HG03521 (cell line): ENCODE data around the gene PSMC4.

ENCODE experiments used
- ATAC-seq: cut with Tn5 transposase; IDR thresholded peaks from one replicate; pipeline ENCODE4 v1.9.1; 2021; ENCODE audit warnings: mild to moderate bottlenecking, moderate library complexity; ENCODE audit not compliant: unreplicated experiment

The PSMC4 gene

GRCh38 chr19:39987167-39987566 lies 16.2 kb downstream of the PSMC4 start:
- ATAC-seq: no peak

GRCh38 chr19:39987596-39987995 lies 16.6 kb downstream of the PSMC4 start:
- no peak for ATAC-seq

- ATAC-seq: no peak
Observed at GRCh38 chr19:39993605-39994004, 22.6 kb downstream of the PSMC4 start.

GRCh38 chr19:39994361-39994760 lies 23.4 kb downstream of the PSMC4 start:
- ATAC-seq: no peak

- ATAC-seq: no peak
Observed at GRCh38 chr19:39995794-39996193, 24.8 kb downstream of the PSMC4 start.

- peak; percentile 9 for ATAC-seq
Observed at GRCh38 chr19:39996218-39996810, 25.3 kb downstream of the PSMC4 start.

- ATAC-seq: peak; percentile 83
Observed at GRCh38 chr19:39996811-39997637, 26.1 kb downstream of the PSMC4 start, which contains the start of gene ZNF546. TSS of gene ZNF546 (plus strand) at chr19:39997060. CDS start at chr19:39998327, 1,267 bp downstream.

GRCh38 chr19:39997638-39998216 lies 26.8 kb downstream of the PSMC4 start:
- ATAC-seq: no peak

GRCh38 chr19:39998501-39998900 lies 27.5 kb downstream of the PSMC4 start:
- ATAC-seq: no peak

GRCh38 chr19:40005691-40006272 lies 34.8 kb downstream of the PSMC4 start:
- no peak for ATAC-seq

- no peak for ATAC-seq
Observed at GRCh38 chr19:40006273-40006691, 35.3 kb downstream of the PSMC4 start.

GRCh38 chr19:40009674-40010073 lies 38.7 kb downstream of the PSMC4 start:
- ATAC-seq: no peak

- no peak for ATAC-seq
Observed at GRCh38 chr19:40013991-40014390, 43.0 kb downstream of the PSMC4 start.

- ATAC-seq: no peak
Observed at GRCh38 chr19:40023969-40024368, 53.0 kb downstream of the PSMC4 start.

- no peak for ATAC-seq
Observed at GRCh38 chr19:40025938-40026596, 55.1 kb downstream of the PSMC4 start.

GRCh38 chr19:40026597-40026970 lies 55.6 kb downstream of the PSMC4 start:
- no peak for ATAC-seq
